Bronchial epithelial cell (primary cell): ENCODE measurements around the gene GRM8. TPM values are rescaled to one million over a fixed set of nuclear protein-coding genes. Genes with fewer than 3 reads are reported as not detected.

Experiments used
- DNase-seq: peaks from one replicate; pipeline ENCODE4 v3.0.0-alpha.2; 2010; ENCODE audit warnings: low read depth
- FAIRE-seq: peaks from 2 replicates; lab custom pipeline; 2011; peaks lifted over from hg19 to GRCh38; lab: Jason Lieb, UNC
- H3K27me3 ChIP-seq: 2 replicates; pipeline ENCODE4 v1.5.1; 2011; ENCODE audit warnings: low read length; ENCODE audit not compliant: control insufficient read depth, insufficient read depth
- H3K36me3 ChIP-seq: 2 replicates; pipeline ENCODE4 v1.5.1; 2011; ENCODE audit warnings: low read length; ENCODE audit not compliant: control insufficient read depth, insufficient read depth
- H3K4me3 ChIP-seq: 2 replicates; pipeline ENCODE4 v1.5.1; 2011; ENCODE audit warnings: mild to moderate bottlenecking, low read depth, low read length, control low read depth
- CTCF ChIP-seq: IDR thresholded peaks from 2 replicates; pipeline ENCODE4 v1.5.1; 2011; ENCODE audit warnings: mild to moderate bottlenecking, moderate library complexity, low read length, control low read depth, inconsistent platforms; ENCODE audit not compliant: insufficient read depth, severe bottlenecking
- total RNA-seq: library from RNA; depleted of rRNA; stranded (reverse); fragments of >200 nt; gene quantifications from 2 replicates; pipeline ENCODE4 v1.2.1, GENCODE V29; 2014

Gene GRM8
- total RNA-seq, 1 donor from 2014 or later, result not detected

- no peak for TF ChIP-seq CTCF
- no peak for FAIRE-seq
Measured at GRCh38 chr7:127029823-127030222, 222.9 kb downstream of the GRM8 start.

GRCh38 chr7:127021857-127022256 lies 230.9 kb downstream of the GRM8 start:
- H3K4me3 ChIP-seq, result no peak overlapping the region
- H3K27me3 ChIP-seq, result no peaks in the 10 kb centered on the region
- DNase-seq (no peak), FAIRE-seq (no peak)
- no peak for TF ChIP-seq CTCF
- no peaks in the 10 kb centered on the region for H3K36me3 ChIP-seq

More at GRCh38 chr7:127029823-127030222, 222.9 kb downstream of the GRM8 start:
- Histone ChIP-seq H3K27me3 (no peaks in the 10 kb centered on the region), H3K36me3 (no peaks in the 10 kb centered on the region), H3K4me3 (no peak overlapping the region)
- no peak for DNase-seq

GRCh38 chr7:127021019-127021738 lies 231.6 kb downstream of the GRM8 start:
- FAIRE-seq (no peak), DNase-seq (no peak)
- no peak overlapping the region for H3K4me3 ChIP-seq
- H3K36me3 ChIP-seq, result no peaks in the 10 kb centered on the region
- no peaks in the 10 kb centered on the region for H3K27me3 ChIP-seq
- no peak for TF ChIP-seq CTCF

GRCh38 chr7:127018889-127019288 lies 233.9 kb downstream of the GRM8 start:
- FAIRE-seq, result no peak
- no peak for TF ChIP-seq CTCF
- Histone ChIP-seq H3K36me3 (no peaks in the 10 kb centered on the region), H3K27me3 (no peaks in the 10 kb centered on the region), H3K4me3 (no peak overlapping the region)
- no peak for DNase-seq

GRCh38 chr7:127017196-127017595 lies 235.5 kb downstream of the GRM8 start:
- no peak for TF ChIP-seq CTCF
- no peaks in the 10 kb centered on the region for H3K36me3 ChIP-seq
- no peak overlapping the region for H3K4me3 ChIP-seq
- FAIRE-seq, result no peak
- DNase-seq, result no peak
- H3K27me3 ChIP-seq, result no peaks in the 10 kb centered on the region

GRCh38 chr7:127000725-127001124 lies 252.0 kb downstream of the GRM8 start:
- TF ChIP-seq CTCF, result no peak
- FAIRE-seq, result no peak
- DNase-seq, result no peak
- Histone ChIP-seq H3K36me3 (no peaks in the 10 kb centered on the region), H3K4me3 (no peak overlapping the region), H3K27me3 (no peaks in the 10 kb centered on the region)
